H4 (cell line): Measurements from ENCODE around the gene HS3ST5. TPM values are rescaled to one million over a fixed set of nuclear protein-coding genes. Genes with fewer than 3 reads are reported as not detected.
A peak's percentile ranks its signal among the peaks of the same experiment; 100 is the strongest.
"Not testable (repeated sequence)": the region's sequence is repeated elsewhere in the genome, so short reads cannot be mapped to it uniquely, and the experiment has no call there.

Experiments
- DNase-seq: peaks from one replicate; pipeline ENCODE4 v3.0.0-alpha.2; 2015; ENCODE audit warnings: low spot score
- total RNA-seq: library from RNA; depleted of rRNA; stranded (reverse); fragments of >200 nt; shearing (Covaris generic); gene quantifications from 2 replicates; pipeline ENCODE4 v1.2.3, GENCODE V29; 2014

HS3ST5 gene
- total RNA-seq, 1 experiment from 2014 or later: not detected

GRCh38 chr6:114151064-114151690 is 191.6 kb downstream of the HS3ST5 start:
- DNase-seq: no peak

DNA sequence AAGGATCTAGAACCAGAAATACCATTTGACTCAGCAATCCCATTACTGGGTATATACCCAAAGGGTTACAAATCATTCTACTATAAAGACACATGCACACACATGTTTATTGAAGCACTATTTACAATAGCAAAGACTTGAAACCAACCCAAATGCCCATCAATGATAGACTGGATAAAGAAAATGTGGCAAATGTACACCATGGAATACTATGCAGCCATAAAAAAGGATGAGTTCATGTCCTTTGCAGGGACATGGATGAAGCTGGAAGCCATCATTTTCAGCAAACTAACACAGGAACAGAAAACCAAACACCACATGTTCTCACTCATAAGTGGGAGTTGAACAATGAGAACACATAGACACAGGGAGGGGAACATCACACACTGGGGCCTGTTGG is 193.6 kb downstream of the HS3ST5 start:
- DNase-seq: not testable (repeated sequence)

- DNase-seq: no peak
These were observed 197.7 kb downstream of the HS3ST5 start for GRCh38 chr6:114144887-114145851.

- peak; percentile 28 for DNase-seq
These were observed 200.6 kb downstream of the HS3ST5 start for GRCh38 chr6:114142258-114142657.

DNA sequence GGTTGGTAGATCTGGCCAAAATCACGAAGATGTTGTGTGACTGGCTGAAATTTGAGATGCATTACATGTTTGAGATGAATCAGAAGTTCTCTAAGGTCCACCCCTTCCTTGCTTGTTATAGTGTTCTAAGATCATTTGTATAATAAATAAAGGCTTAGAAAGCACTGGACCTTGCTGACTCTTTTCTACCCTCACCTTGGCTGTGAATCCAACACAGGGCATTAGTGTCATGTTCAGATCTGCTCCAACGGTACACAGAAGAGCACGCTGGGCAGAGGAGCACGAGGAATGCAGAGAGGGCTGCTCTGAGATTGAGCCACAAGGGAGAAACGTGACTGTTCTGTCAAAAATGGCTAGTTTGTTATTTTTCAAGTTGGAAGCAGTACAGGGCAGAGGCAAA is 202.4 kb downstream of the HS3ST5 start:
- no peak for DNase-seq

DNA sequence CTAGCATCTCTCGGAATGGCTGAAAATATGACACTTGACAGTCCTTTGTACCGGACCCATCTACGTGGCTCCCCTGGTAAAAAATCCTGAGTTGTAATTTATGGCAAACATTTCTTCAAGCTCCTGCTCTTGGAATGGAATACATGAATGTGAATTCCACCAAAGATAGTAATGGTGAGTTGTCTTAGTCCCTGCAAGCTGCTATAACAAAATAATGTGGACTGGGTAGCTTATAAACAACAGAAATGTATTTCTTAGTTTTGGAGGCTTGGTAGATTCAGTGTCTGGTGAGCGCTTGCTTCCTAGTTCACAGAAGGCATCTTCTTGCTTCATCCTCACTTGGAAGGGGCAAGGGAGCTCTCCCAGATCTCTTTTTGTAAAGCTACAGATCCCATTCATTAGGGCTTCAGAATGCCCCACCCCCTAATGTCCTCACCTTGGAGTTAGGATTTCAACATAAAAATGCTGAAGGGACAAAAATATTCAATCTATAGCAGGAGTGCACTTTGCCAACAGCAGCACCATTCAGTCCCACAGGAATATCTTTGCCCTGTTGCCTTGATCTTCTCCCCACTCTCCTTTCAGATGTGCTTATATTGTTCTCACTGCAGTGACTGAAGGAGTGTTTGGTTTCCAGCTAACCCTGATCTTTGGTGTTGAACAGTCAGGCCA is 204.1 kb downstream of the HS3ST5 start:
- DNase-seq: no peak

- DNase-seq: no peak
These were observed 207.4 kb downstream of the HS3ST5 start for GRCh38 chr6:114135363-114135971.

DNA sequence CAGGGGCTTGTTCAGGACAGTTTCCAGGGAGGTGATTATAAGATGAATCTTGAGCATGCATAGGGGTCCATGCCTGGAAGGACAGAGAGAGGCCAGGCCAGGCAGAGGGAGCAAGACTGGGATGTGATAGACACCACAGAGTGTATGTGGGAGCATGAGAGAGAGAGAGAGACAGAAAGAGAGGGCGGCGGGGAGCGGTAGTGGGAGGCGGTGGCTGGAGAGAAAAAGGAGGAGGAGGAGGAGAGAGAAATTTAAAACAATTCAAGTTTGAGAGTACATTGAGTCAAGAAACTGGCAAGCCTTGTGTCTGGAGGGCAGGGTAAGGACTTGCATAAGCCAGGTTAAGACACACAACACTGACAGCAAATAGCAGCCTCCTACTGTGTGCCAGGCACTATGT is 209.0 kb downstream of the HS3ST5 start:
- no peak for DNase-seq

DNA sequence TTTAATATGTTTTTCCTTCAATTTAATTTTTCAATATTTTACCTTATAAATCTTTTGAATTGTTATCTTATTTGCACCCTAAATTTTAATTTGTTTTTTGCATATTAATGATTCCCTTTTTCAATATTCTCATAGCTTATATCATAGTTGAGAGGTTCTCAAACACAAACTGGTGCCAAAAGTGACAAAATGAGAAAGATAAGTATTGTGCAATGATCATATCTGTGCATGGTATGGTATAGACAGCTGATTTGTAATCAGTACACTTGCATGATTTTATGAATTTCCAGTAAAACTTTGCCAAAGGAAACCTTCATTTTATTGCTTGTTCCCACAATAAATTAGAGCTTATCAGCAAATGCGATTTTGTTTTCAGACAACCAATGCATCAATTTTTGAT is 210.9 kb downstream of the HS3ST5 start:
- DNase-seq: no peak

DNA sequence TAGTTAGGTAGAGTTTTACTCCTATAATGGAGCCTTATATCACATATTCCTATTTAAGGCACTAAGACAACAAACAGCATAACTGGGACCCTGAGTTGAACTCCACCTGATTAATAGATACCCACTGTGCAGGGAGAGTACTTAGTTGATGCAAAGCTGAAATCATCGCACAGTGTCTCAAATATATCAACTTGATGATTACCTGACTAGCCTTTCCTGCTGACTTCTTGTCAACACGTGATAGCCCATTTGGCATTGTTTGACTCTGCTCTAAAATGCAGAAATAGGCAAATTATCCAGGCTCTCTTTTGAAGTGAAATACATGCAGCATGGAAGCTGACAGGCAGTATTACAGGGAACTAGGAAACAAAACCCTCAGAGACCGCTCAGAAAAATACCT is 217.2 kb downstream of the HS3ST5 start:
- DNase-seq: no peak

DNA sequence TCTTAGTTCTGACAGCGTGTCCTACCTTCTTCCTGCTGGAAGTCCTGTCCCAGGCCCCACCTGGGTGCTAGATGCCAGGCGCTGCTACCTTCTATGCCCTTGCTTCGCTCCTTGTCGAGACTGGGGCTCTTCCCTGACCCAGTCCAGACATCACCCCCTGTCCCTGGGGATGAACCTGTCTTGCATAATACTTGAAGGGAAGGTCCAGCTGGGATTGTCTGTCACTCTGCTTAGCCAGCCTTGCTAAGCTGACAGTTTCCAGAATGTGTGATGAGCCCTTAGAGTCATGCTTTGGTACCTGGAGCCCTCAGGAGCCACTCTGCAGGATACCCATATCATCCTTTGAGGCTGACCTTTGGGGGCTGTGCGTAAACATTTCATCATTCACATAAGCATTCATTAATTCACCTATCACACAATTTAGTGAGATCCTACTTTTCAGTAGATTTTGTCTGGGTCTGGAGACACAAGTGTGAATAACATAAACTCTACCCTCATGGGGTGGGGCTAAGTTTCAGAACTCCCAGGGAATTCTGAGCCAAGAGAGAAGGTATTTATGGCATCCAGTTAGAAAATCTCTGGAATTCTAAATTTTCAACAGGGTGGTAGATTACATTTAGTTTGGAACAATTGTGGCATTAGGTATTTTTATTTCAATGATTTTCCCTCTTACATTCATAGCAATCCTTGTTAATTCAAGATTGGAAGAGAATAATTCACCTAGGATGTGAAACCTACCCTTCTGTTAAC is 220.7 kb downstream of the HS3ST5 start:
- no peak for DNase-seq

GRCh38 chr6:114119056-114119455 is 223.8 kb downstream of the HS3ST5 start:
- DNase-seq: no peak

DNA sequence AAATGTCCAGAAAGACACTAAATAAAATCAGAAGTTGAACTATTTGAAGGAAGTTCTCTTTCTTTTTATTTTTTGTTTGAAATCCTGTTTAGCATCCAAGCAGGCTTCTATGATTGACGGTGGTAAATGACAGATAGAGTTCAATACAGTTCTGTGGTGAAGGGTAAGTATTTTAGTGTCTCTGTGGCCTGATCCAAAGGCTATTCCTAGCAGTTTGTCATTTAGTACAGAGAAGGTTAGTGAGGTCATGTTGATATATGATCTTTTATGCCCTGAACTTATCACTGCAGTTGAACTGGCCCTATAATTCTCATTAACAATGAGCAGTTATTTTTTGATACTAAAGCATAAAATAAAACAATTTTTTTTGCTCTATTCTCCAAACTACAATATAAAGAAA is 227.2 kb downstream of the HS3ST5 start:
- no peak for DNase-seq

GRCh38 chr6:114108119-114109002 is 234.5 kb downstream of the HS3ST5 start:
- peak; percentile 34 for DNase-seq

DNA sequence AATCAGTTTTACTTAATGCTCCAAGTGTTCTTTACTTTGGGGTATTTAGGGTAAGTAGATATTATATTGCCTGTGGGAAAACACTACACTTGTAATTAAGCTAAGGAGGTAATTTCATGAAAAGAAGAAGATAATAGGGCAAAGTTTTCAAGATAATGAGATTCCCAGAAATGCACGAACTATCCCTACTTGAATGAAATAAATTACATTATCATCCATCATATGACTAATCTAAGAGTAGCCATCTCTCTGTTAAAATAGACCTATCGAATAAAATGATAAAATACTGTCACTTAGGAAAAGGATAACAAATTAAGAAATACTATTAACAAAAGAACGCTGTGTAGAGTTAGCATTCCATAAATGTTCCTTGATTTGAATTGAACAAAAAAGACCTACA is 236.8 kb downstream of the HS3ST5 start:
- DNase-seq: no peak

GRCh38 chr6:114101255-114101654 is 241.6 kb downstream of the HS3ST5 start:
- no peak for DNase-seq

DNA sequence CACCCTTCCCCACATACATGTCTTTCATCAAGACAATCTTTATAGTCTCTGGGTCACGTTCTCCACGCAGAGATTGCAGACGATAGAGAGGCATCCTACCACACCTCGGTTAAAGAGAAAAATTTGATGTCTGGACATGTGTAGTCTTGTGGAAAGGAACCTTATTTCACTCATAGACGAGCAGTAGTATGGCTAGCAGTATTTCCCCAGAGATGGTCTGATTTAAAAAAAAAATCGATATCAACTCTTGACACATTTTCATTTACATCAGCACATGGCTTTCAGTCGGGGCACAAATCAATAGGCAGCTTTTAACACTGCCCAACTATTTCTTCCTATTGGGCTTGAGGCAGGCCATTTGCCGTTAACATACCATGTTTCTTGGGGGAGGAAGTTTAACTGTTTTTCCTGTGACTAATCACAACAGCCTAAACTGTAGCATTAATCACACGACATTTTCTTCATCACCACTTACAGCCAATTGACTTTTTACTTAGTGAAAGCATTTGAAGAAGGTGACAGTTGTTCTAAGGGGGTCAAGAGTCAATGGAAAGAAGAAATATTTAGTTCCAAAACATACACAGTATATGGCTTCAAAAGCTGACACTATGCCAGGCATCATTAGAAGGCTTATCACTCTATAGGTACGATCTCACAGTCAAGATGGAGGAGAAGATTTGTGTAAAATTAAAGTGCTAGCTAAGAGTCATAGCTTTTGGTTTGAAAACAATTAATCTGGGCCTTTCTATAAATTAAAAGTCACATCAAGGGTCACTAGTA is 242.4 kb downstream of the HS3ST5 start:
- DNase-seq: no peak

DNA sequence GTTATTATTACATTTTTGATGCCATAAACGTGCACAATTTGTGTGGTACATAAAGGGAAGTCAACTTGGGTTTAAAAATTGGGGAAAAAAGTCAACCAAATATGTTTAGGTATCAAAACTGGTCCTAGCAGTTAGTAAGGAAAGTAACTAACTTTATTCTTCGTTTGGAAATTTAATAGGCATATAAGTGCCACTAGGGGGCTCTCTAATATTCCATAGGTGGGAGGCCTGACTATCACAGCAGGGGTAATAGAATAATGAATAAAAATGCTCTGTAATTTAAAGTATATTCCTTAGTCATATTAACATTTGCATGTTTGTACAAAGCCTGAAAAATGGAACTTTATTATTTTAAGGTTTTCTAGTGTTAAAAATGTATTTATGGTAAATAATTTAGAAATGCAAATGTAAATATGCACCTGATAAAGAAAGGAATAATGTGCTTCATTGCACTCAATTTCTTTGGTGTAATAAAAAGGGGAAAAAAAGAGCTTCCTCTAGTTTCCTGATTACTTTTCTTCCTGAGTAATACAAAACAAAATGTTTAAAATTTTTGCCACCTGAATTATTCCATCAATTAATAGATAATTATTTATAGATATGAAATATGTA is 246.2 kb downstream of the HS3ST5 start:
- DNase-seq: peak; percentile 10

GRCh38 chr6:114092943-114093342 is 249.9 kb downstream of the HS3ST5 start:
- DNase-seq: no peak
